T-helper 2 cell treated with Interferon-gamma antibody and Interleukin-4, amounts not matched to agents 5 μg/mL and 100 μg/mL, for 36 hours (primary cell): ENCODE measurements around the gene SH2B3.

Experiments
- DNase-seq: peaks from one replicate; pipeline ENCODE4 v3.0.0; 2021; ENCODE audit warnings: low spot score
- H3K27ac Mint-ChIP-seq: one replicate; pipeline ENCODE4 v1.8.0; 2021; ENCODE audit warnings: mild to moderate bottlenecking, mixed read lengths
- H3K27me3 Mint-ChIP-seq: one replicate; pipeline ENCODE4 v1.8.0; 2021; ENCODE audit warnings: low read depth, mixed read lengths
- H3K36me3 Mint-ChIP-seq: one replicate; pipeline ENCODE4 v1.8.0; 2021; ENCODE audit warnings: low read depth, mixed read lengths
- H3K4me1 Mint-ChIP-seq: one replicate; pipeline ENCODE4 v1.8.0; 2021; ENCODE audit warnings: low read depth, mixed read lengths
- H3K4me3 Mint-ChIP-seq: one replicate; pipeline ENCODE4 v1.8.0; 2022; ENCODE audit warnings: mild to moderate bottlenecking, moderate library complexity, mixed read lengths
- H3K9me3 Mint-ChIP-seq: one replicate; pipeline ENCODE4 v1.8.0; 2021; ENCODE audit warnings: mixed read lengths

Gene SH2B3

DNA sequence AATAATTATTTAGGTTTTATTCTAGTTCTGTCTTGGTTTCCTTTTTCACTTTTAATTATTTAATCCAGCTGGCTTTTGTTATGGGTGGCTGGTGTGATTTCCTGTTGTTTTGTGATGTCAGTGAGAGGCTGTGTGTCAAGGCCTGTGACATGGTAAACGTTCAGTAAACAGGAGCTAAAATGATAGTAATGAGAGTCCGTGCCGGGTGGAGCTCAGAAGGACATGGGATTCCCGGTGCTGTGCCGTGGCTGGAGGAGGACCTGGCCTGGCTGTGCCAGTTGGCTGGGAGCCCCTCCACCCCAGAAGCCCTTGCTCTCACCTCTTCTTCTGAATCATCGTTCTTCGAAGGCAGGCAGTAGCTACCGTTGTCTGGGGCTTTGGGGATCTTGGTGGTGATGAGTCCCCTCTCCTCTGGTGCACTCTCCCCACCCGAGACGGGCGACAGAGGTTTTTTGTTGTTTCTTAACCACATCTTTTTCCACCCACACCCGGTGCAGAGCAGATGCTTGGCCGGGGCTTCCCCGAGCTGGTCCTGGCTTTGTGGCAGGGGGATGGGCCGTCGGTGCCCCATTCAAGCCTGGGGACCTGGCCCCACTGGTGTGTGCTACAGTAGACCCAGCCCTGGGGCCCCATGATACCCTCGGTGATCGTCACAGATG lies 29.1 kb downstream of the SH2B3 start:
- Mint-ChIP-seq H3K4me1 (peaks cover 80% of the 10 kb centered on the region), H3K27ac (peak overlapping the region; percentile 98), H3K36me3 (peaks cover 41% of the 10 kb centered on the region), H3K9me3 (no peaks in the 10 kb centered on the region), H3K4me3 (peak overlapping the region; percentile 81), H3K27me3 (no peaks in the 10 kb centered on the region)
- DNase-seq = peak; percentile 88

DNA sequence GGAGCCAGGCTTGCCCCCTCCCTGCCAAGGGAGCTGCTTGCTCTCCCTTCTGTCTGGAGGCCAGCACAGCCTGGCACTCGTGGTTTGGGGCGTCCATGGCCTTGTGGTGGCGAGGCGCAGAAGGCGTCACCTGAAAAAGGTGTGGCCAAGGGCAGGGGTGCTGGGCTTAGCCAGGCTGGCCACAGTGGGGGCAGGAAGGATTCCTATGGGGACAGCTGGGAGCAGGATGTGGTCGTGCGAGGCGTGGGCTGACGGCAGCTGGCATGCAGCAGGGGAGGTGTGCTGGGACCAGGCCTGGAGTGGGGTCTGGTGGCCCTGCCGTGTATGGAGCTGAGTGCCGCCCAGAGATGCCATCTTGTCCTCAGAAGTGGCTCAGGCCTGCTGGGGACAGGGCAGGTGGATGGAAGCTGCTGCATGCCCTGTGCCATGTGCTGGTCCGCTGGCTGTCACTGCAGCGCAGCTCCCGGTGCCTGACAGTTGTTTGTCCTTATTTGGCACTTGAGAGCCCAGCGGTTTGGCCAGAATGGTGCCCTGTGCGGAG lies 30.0 kb downstream of the SH2B3 start:
- DNase-seq = no peak
- Mint-ChIP-seq H3K4me3 (peak overlapping the region; percentile 81), H3K27me3 (no peaks in the 10 kb centered on the region), H3K36me3 (peaks cover 47% of the 10 kb centered on the region), H3K9me3 (no peaks in the 10 kb centered on the region), H3K4me1 (peaks cover 80% of the 10 kb centered on the region), H3K27ac (peak overlapping the region; percentile 98)

DNA sequence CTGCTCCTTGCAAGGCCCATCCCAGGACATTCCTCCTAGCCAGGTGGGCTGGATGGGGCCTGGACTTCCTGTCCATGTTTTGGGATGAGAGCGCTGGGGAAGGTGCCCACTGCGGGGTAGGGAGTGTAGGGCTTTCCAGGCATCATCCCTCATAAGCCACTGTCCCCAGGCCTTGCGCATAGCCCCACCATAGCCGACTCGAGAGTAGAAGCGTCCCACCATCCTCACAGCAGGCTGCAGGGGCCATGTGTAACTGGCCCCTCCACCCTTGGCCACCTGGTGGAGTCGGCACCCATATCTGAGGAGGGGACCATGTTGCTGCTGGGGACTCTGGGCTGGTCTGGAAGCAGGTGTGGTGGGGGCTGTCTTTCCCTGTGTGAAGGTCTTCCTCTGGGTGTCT lies 30.5 kb downstream of the SH2B3 start:
- Mint-ChIP-seq H3K9me3 (no peaks in the 10 kb centered on the region), H3K36me3 (peaks cover 47% of the 10 kb centered on the region), H3K27me3 (no peaks in the 10 kb centered on the region), H3K27ac (peak overlapping the region; percentile 98), H3K4me3 (peak overlapping the region; percentile 81), H3K4me1 (peaks cover 80% of the 10 kb centered on the region)
- DNase-seq = no peak

DNA sequence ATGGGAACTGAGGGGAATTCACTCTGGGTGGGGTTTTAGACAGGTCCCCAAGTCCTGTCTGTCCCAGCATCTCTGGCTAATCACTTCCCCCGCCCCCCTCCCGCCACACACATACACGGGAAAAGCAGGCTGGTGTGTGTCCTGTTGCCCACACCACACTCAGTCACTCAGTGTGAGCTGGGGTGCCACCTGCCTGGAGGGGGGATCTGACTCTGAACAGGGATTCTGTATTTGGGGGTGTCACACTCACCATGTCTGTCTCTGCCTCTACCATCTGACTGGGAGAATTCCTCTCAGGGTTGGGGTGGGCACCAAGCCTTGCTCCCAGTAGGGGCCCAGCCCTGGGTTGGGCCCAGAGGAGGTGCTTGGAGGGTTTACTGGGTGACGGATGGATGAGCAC lies 31.1 kb downstream of the SH2B3 start:
- Mint-ChIP-seq H3K27me3 (no peaks in the 10 kb centered on the region), H3K9me3 (no peaks in the 10 kb centered on the region), H3K4me1 (peaks cover 80% of the 10 kb centered on the region), H3K4me3 (peak overlapping the region; percentile 56), H3K27ac (peak overlapping the region; percentile 98), H3K36me3 (peaks cover 44% of the 10 kb centered on the region)
- DNase-seq = no peak

DNA sequence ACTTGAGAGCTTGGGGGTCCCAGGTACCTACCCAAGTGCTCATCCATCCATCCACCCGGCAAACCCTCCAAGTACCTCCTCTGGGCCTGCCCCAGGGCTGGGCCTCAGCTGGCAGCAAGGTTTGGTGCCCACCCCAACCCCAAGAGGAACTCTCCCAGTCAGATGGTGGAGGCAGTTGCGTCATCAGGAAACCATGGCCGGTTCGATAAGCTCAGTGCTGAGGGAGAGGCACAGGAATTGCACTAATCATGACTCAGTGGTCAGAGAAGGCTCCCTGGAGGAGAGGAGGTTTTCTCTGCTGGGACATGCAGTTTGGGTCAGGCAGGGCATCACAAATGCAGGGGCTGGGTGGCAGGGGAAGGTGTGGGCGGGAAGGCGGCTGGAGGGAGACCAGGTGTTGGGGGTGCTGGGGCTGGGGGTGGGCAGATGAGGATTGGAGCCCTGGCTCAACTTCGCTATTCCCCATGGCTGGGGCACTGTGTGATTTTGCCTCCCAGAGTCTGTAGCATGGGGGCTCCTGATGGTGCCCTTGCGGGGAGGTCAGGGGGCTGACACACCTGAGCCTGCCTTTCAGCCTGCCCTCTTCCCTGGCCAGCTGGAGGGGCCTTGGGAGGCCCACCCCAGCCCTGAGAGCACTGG lies 32.2 kb downstream of the SH2B3 start:
- no peak overlapping the region for H3K4me3 Mint-ChIP-seq
- peak overlapping the region; percentile 82 for H3K27ac Mint-ChIP-seq
- no peaks in the 10 kb centered on the region for H3K9me3 Mint-ChIP-seq
- no peak for DNase-seq
- H3K27me3 Mint-ChIP-seq = no peaks in the 10 kb centered on the region
- peaks cover 78% of the 10 kb centered on the region for H3K4me1 Mint-ChIP-seq
- H3K36me3 Mint-ChIP-seq = peaks cover 43% of the 10 kb centered on the region

DNA sequence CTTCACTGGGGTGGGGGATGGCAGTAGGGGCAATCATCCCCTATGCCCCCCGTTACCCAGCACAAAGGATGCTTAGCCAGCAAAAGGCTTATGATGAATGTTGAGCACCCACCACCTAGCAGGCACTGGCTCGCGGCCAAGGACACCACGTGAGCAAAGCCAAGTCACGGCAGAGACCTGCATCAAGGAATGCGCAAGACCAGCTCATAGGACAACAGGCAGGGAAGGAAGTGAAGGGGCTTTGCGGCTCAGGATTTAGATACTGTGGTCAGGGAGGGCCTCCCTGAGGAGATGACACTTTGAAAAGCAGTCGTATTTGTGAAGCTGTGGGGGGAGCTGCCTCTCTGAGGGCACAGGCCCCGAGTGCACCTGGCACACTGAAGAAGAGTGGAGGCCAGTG lies 32.8 kb downstream of the SH2B3 start:
- H3K36me3 Mint-ChIP-seq = peaks cover 46% of the 10 kb centered on the region
- H3K4me3 Mint-ChIP-seq = peak overlapping the region; percentile 5
- peak overlapping the region; percentile 82 for H3K27ac Mint-ChIP-seq
- no peaks in the 10 kb centered on the region for H3K27me3 Mint-ChIP-seq
- no peaks in the 10 kb centered on the region for H3K9me3 Mint-ChIP-seq
- peaks cover 79% of the 10 kb centered on the region for H3K4me1 Mint-ChIP-seq
- DNase-seq = no peak

DNA sequence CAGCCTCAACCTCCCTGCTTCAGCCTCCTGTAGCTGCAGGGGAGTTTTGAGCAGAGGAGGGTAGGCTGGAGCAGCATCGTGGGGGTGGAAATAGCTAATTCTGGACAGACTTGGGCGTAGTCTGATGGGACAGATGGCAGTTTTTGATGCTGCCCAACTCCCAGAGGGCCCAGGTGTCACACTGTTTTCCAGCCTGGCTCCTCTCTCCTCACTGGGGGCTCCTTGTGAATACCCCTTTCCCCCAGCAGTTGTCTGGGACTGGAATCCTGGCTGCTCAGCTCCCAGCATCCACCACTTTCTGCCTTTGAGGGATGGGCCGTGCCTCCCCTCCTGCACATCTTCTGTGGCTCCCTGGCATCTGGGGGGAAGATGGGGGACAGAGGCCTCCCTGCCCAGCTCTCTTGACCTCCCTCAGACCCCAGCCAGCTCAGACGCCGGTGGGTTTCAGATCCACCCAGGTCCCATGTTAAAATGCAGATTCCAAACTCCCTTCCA lies 34.0 kb downstream of the SH2B3 start:
- peaks cover 40% of the 10 kb centered on the region for H3K36me3 Mint-ChIP-seq
- H3K4me1 Mint-ChIP-seq = peaks cover 80% of the 10 kb centered on the region
- no peak for DNase-seq
- H3K27ac Mint-ChIP-seq = peak overlapping the region; percentile 45
- no peak overlapping the region for H3K4me3 Mint-ChIP-seq
- no peaks in the 10 kb centered on the region for H3K9me3 Mint-ChIP-seq
- no peaks in the 10 kb centered on the region for H3K27me3 Mint-ChIP-seq

DNA sequence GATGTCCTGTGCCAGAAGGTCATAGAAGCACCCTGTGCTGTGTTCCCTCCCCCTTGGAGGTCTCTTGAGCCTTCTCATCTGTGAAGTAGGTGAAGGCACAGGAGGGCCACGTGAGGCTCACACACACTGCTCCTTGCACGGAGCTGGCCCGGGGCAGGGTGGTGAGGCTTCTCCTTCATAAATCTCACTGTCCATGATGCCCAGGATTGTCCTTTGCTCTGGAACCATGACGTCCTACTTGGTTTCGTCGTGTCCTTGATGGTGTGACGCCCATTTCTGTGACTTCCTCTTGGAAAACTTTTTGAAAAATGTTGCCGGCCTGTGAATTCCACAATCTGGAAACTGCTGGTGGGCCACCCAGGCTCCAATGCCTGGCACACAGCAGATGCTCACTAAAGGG lies 34.4 kb downstream of the SH2B3 start:
- DNase-seq = no peak
- H3K4me1 Mint-ChIP-seq = peaks cover 80% of the 10 kb centered on the region

DNA sequence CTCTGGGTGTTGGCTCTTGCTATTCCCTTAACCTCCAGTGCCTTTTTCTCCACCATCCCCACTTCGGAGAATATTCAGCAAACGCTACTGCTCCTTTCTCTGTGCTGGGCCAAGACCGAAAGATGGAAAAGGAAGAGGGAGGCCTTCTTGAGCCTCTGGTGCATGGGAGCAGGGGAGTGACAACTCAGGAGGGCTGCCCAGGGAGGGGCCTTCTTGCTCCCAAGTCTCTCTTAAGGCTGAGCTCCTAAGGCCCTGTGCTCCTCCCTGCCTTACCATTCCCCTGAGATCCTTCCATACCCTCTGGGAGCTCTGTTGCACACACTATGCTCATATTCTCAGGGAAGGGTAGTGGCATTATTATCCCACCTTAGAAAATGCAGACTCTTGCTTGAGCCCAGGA lies 34.9 kb downstream of the SH2B3 start:
- Mint-ChIP-seq H3K4me3 (no peak overlapping the region), H3K9me3 (no peaks in the 10 kb centered on the region), H3K4me1 (peaks cover 79% of the 10 kb centered on the region), H3K27ac (peak overlapping the region; percentile 16), H3K27me3 (no peaks in the 10 kb centered on the region), H3K36me3 (peaks cover 43% of the 10 kb centered on the region)
- no peak for DNase-seq

More for the DNA sequence above, 34.4 kb downstream of the SH2B3 start:
- peak overlapping the region; percentile 45 for H3K27ac Mint-ChIP-seq
- no peak overlapping the region for H3K4me3 Mint-ChIP-seq
- no peaks in the 10 kb centered on the region for H3K27me3 Mint-ChIP-seq
- H3K36me3 Mint-ChIP-seq = peaks cover 41% of the 10 kb centered on the region
- no peaks in the 10 kb centered on the region for H3K9me3 Mint-ChIP-seq

DNA sequence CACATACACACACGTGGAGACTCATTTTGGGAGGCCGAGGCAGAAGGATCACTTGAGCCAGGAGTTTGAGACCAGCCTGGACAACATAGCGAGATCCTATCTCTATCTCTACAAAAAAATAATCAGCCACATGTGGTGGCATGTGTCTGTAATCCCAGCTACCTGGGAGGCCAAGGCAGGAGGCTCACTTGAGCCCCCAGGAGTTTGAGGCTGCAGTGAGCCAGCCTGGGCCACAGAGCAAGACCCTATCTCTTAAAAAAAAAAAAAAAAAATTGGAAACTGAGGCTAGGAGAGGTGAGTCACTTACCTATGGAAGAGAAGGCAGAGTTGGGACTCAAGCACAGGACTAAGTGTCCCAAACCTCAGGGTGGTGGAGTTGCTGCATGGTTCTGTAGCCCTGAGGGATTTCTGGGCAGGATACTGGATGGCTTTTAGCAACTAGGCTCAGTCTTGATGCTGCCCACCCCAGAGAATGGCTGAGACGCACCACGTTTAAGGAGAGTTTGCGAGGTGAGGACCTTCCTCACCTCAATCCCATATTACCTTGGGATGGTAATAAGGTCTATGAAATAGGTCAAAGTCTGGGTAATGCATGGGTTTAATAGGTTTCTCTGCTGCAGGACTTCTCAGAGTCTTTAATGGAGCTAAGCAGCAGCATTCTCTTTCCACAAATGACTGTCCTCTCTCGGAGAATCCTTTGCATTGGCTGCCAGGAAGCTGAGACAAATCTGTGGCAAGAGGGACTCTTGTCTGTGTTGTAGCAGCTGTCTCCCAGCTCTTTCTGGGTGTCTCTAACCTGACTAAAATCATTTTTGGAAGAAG lies 35.6 kb downstream of the SH2B3 start:
- DNase-seq = no peak
- H3K27me3 Mint-ChIP-seq = no peaks in the 10 kb centered on the region
- peak overlapping the region; percentile 26 for H3K27ac Mint-ChIP-seq
- no peak overlapping the region for H3K4me3 Mint-ChIP-seq
- H3K36me3 Mint-ChIP-seq = peaks cover 47% of the 10 kb centered on the region
- no peaks in the 10 kb centered on the region for H3K9me3 Mint-ChIP-seq
- H3K4me1 Mint-ChIP-seq = peaks cover 76% of the 10 kb centered on the region

DNA sequence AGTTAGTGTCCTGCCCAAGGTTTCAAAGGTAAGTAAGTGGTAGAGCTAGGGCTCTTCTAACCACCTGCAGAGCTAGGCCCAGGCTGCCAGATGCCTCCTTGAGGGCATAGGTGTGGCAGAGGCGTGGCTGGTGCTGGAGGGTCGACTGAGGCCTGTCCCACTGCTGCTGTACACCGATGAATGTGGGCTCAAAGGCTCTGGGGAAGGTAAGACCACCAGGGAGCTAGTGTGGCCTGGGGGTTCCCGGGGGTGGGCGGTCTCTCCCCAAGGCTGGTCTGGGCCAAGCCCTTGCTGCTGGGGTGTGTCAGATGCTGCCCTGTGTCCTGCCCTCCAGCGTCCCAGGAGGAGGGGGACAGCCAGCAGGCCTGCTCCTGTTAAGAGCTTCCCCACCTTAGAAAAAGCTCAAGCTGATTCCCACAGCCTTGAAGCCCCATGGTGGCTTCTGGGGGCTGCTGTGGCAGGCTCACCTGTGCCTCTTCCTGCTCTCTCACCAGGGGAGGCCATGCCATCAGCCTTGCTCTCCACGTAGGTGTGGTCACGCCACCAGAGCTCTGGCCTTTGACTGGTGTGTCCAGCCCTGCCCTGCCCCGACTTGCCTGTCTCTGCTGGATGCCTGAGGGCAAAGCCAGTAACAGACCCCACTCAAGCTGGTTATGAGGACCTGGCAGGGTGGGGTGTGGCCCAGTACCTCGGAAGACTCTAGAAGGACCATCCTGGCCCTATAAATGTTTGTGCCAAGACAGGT lies 36.8 kb downstream of the SH2B3 start:
- Mint-ChIP-seq H3K9me3 (no peaks in the 10 kb centered on the region), H3K4me1 (peaks cover 68% of the 10 kb centered on the region), H3K27ac (peak overlapping the region; percentile 91), H3K36me3 (peaks cover 53% of the 10 kb centered on the region), H3K4me3 (no peak overlapping the region), H3K27me3 (no peaks in the 10 kb centered on the region)
- DNase-seq = no peak

DNA sequence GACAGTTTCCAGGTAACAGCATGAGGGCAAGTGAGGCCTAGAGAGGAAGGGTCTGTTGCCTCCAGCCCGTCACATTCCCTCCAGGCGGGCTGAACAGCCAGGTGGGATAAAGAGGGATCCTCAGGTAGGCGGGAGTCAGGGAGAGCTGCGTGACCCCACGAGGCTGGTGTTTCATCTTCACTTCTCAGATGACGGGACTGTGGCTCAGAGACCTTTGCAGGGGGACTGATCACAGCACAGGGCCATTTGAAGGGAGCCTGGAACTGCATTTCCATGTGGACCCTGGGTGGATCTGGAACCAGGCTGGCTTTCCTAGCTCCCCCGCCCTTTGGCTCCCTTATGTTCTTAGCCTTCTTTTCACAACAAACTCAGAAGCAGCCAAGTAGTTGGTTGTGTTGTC lies 37.4 kb downstream of the SH2B3 start:
- H3K27ac Mint-ChIP-seq = peak overlapping the region; percentile 91
- no peaks in the 10 kb centered on the region for H3K27me3 Mint-ChIP-seq
- peaks cover 66% of the 10 kb centered on the region for H3K4me1 Mint-ChIP-seq
- H3K36me3 Mint-ChIP-seq = peaks cover 59% of the 10 kb centered on the region
- DNase-seq = no peak
- peak overlapping the region; percentile 79 for H3K4me3 Mint-ChIP-seq
- no peaks in the 10 kb centered on the region for H3K9me3 Mint-ChIP-seq

DNA sequence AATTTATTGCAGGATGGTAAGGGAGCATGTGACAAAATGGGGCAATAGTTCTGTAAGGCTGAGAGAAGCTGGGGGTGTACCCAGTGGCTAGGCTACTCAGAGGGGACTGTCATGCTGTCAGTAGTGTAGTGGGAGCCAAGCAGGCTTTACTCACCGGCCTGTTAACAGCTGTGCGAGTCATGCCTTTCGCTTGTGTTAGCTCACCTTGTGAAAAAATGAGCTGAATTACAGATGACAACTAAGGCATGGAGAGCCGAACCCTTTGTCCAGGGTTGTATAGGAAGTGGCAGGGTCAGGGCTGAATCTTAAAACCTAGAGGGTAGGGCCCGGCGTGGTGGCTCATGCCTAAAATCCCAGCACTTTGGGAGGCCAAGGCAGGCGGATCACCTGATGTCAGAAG lies 37.9 kb downstream of the SH2B3 start:
- H3K36me3 Mint-ChIP-seq = peaks cover 61% of the 10 kb centered on the region
- peak overlapping the region; percentile 79 for H3K4me3 Mint-ChIP-seq
- DNase-seq = peak; percentile 61

More for the DNA sequence above, 37.9 kb downstream of the SH2B3 start:
- H3K27ac Mint-ChIP-seq = peak overlapping the region; percentile 91
- H3K27me3 Mint-ChIP-seq = no peaks in the 10 kb centered on the region
- H3K4me1 Mint-ChIP-seq = peaks cover 66% of the 10 kb centered on the region
- H3K9me3 Mint-ChIP-seq = no peaks in the 10 kb centered on the region
